GM18951 (cell line): Measurements from ENCODE around the gene KLHL40.

Experiments
- POLR2A ChIP-seq: IDR thresholded peaks from 4 replicates; pipeline ENCODE4 v1.6.1; 2011; ENCODE audit warnings: mild to moderate bottlenecking; ENCODE audit not compliant: insufficient read length, insufficient read depth; ENCODE audit errors: extremely low read depth
- in situ Hi-C: fragments of 300-500 bp; cut with MboI; formaldehyde crosslinking; loops from one replicate; pipeline ENCODE4 v1.12.0; 2022; ENCODE audit warnings: low sequenced_read_pairs, mixed read lengths, inconsistent platforms; ENCODE audit not compliant: unreplicated experiment

The KLHL40 gene

DNA sequence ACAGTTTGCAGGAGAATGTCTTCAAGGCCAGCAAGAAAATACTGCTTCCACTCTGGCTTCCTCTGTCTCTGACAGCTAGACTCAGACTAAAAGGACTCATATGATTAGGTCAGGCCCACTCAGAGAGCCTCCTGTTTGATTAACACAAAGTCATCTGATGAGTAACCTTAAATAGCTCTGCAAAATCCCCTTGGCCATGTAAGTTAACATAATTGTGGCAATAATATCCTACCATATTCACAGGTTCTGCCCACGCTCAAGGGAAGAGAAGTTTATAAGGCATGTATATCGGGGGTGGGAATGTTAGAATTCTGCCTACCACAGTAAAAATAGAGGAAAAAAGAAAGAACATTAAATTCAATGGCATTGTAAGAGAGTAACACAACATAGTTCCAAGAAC is 37.9 kb downstream of the KLHL40 start:
- TF ChIP-seq POLR2A: no peak
- in situ Hi-C loops: no loop called here

DNA sequence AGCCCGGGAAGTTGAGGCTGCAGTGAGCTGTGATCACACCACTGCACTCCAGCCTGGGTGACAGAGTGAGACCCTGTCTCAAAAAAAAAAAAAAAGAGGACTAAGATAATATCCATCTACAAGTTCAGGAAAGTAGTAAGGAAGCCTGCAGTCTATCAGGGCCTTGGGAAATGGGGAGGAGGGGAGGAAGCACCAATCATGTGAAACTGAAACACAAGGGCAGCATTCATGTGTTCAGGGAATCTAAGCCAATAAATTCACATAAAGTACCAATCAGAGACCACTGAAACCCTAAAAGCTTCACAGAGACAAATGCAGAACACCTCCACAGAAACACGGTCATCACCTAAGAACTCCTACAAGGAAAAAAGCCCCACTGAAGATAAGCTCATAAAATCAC is 40.1 kb downstream of the KLHL40 start:
- in situ Hi-C loops: no loop called here
- no peak for TF ChIP-seq POLR2A

DNA sequence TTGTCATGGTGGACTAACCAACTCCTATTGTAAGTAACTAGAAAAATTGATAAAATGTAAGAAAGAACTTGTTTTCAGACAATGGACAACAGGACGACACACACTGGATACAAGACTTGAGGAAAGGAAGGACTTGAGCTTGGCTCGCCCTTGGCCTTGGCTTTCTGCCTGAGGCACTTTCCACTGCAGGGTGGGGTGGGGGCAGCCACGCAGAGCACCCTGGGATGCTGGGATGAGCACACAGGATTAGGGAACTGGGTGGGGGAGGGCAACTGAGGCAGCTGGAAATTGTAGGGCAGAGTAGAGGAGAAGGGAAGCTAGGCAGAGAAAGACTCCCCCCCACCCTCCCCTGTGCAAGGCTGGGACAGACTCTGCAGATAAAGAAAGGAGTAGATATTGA is 42.7 kb downstream of the KLHL40 start:
- TF ChIP-seq POLR2A: no peak
- in situ Hi-C loops: no loop called here

DNA sequence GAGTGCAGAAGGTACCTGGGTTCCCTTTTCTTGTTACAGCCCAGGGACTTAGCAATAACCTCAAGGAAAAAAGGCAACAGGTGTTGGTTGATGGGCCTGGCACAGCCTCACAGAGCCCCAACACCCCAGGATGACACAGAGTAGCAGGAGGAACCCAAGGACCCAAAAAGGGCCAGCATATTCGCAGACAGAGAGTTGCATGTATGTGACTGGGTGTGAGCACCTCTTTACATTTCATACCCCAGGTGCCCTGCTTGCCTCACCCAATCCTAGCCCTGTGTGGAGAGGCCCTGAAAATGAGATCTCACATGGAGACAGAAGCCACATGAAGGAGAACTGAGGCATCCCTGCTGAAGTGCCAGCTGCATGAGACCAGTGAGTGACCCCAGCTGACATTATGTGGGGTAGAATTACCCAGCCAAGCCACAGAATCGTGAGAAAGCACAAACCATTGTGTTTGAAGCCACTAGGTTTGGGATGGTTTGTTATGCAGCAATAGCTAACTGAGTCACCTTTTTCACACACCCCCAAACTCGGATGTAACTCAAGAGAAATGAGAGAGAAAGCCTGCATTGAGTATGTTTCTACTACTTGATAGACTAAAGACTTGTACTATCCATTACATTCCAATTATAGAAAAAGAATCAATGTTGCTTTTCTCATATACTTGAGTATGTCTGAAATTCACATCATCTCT is 43.5 kb downstream of the KLHL40 start:
- TF ChIP-seq POLR2A: no peak
- in situ Hi-C loops: no loop called here

DNA sequence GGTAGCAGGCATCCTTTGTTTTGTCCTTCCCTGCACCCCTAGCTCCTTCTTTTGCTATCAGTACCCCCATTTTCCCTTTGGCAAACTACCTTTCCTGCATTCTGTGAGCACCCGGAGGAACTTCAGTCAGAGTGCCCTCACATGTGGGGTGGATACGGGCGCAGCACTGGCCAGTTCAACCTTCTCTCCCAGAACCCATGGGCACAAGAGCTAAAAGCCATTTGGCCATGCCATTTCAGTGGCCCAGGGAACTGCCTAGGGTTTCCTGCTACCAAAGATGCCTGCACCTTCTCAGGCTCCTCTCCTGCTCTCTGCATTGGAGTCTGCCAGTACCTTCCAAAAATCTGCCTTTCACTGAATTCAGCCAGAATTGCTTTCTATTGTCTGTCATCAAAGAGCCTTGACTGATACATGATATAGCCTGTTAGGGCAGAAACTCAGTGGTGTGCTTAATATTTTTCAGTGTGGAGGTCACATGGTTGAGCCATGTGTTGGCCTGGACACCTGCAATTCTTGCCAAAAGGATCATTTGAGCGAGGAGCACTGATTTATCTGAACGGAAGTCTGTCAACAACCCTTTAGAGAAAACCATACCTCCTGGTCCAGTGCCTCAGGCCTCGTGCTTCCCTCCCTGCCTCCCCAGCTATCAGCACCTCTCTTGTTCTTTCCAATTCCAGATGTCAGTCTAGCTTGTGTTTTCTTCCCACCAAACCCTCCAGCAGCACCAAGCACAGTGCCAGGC is 44.2 kb downstream of the KLHL40 start:
- in situ Hi-C loops: no loop called here
- no peak for TF ChIP-seq POLR2A

DNA sequence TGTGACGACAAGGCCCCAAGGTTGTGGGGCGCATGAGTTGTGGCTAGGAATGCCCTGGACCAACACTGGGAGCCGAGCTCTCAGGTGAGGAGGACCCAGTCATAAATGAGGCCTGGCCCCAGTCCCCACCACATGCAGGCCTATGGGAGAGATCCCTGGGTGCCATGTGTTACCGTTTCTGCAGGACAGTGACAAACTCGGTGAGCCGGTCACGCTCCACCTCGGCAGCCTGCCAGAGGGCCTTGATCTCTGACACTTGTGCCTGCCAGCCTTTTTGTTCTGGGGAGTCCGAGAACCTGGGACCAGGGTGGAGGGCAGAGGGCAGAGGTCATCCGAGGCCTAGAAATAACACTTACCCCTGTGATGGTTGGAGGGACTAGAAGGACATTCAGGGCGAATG is 45.0 kb downstream of the KLHL40 start:
- no peak for TF ChIP-seq POLR2A
- in situ Hi-C loops: no loop called here

DNA sequence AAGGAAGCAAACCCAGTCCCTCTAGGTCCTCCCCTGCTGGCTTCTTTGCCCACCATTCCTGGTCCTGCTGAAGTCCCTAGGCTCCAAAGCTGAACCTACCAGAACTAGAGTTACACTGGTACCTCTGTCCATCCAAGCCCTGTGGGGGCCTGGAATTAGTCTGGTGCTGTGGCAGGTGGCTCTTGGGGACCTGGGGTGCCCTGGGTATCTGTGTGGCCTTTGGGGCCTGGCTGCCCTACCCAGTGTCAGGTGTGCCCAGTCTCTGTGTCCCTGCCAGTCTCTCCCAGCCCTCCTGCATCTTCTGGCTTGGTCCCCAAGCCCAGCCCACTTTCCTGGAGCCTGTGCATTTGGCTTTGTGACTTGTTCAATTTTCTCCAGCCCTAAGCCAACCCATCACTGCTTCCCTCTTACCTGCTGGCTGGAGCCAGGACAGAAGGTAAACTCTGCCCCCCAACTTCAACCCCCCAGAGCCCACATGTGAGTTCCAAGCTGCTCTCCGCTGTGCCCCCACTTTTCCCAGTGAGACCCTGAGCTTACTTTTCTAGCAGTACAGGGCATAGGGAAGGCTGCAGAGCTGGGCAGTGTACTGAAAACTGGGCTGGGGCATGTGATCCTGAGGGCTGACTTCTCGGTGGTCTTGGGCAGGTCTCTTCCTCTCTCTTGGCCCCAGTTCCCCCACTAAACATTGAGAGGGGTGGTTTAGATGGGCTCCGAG is 45.5 kb downstream of the KLHL40 start:
- TF ChIP-seq POLR2A: no peak
- in situ Hi-C loops: no loop called here

DNA sequence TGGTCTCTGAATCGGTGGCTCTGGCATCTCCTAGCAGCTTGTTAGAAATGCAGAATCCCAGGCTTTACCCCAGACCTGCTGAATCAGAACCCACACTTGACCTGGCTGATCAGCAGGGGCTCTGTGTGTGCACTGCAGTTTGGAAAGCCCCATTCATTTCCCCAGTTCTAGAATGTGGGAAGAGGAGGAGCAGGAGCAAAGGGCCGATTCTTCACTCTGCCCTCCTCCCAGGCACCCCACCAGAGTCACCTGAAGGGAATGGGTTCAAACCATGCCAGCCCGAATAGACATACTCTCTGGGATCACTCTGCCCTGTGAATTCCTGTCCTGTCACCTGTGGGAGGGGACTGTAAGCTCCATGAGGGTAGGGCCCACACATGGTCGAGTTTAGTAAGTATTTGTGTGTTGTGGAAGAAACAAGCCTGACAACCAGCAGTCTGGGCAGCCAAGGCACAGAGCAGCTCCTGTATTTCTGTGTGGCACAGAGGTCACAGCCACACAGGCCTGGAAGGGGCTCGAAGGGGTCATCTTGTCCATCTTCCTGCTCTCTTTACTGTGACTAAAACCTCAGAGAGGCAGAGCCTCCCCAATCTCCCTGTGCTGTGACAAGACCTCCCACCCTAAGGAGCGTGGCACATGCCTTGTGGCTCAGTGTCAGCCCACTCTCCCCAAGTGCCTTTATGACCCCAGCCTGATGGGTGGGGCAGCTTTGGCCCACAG is 46.3 kb downstream of the KLHL40 start:
- TF ChIP-seq POLR2A: no peak
- in situ Hi-C loops: no loop called here

DNA sequence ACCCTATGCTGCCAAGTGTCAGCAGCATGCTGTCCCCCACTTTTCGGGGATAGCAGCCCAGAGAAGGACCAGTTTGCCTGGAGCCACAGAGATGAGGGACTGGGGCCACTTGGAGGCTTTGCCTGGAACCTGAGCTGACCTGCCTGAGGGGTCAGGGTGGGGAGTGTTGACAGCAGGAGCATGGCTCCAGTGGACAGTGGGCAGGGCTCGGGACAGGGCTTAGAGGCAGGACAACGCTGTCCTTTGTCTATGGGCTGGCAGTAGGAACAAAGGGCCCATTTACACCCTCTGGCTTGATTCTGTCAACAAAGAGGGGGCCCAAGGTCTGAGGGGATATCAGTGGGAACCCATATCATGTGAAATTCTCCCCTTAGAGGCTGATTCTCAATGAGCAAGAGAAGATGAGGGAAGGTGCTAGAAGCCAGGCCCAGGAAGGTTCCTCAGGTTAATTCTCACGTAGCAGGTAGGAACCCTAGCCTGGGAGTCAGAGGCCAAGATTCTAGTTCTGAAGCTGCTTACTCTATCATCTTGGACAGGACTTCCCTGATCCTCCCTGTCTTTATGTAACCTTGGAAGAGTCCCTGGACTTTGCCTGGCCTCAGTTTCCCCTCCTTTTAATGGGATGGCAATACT is 47.0 kb downstream of the KLHL40 start:
- in situ Hi-C loops: no loop called here
- no peak for TF ChIP-seq POLR2A

DNA sequence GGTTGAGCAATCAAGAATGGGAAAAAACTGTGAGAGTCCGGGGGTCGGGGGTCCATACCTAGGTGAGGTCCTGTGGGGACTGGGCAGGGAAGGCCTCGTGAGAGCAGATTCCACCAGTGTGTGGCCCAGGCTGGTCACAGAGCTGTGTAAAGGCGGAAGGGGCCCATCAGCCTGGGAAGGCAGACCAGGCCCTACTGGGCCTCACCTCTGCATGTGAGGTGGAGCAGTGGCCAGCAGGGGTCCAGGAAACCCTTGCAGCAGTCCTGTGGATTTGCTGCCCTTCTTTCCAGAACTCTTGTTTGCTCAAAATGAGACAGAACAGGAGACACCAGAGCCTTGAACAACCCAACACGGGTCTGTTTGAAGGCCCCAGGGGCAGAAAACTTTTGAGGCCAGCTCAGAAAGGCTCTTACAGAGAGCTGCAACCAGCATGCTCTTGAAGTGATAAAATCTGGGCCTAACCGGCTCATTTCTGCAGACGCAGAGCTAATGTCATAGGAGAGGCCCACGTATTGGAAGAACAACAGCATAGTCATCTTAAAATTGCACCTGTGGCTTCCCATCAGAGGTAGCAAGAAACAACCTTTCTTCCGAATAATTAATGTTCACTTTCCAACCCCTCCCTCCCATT is 47.6 kb downstream of the KLHL40 start:
- no peak for TF ChIP-seq POLR2A
- in situ Hi-C loops: no loop called here

DNA sequence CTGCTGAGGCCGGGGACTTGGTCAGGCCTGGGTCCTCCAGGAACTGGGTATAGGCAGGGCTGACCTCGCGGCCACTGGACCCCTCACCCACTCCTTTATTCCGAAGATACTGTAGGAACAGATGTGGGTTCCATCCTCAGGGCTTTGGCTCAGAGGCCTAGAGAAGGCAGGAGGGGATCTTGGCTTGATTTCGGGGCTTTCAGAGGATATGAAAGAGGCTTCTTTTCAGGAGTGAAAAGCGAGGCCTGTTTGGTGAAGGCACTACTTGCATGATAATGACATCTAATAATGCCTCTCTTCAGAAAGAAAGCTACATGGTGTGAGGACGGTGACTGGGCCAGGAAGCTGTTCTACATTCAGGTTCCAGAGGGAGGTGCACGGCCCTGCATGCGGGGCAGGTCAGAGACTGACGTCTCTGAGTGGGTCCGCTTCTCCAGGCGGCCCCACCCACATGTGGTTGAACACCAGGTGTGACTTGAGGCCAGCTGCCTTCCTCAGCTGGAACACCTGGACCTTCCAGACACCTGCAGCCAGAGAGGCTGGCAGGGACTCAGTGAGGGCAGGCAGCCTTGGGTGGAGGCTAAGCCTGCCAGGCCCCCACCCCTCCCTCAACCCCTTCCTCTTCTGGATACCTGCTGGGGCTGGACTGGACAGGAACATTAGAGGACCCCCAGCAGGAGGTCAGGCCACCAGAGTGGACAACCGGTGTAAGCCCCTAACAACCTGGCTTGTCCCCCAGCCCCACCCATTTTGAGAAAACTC is 48.3 kb downstream of the KLHL40 start:
- in situ Hi-C loops: no loop called here
- TF ChIP-seq POLR2A: no peak
